Measurements from ENCODE around the gene BMPER. TPM values are rescaled to one million over a fixed set of nuclear protein-coding genes. Genes with fewer than 3 reads are reported as not detected.

The BMPER gene
- total RNA-seq, 1 donor: 45.4 TPM

DNA sequence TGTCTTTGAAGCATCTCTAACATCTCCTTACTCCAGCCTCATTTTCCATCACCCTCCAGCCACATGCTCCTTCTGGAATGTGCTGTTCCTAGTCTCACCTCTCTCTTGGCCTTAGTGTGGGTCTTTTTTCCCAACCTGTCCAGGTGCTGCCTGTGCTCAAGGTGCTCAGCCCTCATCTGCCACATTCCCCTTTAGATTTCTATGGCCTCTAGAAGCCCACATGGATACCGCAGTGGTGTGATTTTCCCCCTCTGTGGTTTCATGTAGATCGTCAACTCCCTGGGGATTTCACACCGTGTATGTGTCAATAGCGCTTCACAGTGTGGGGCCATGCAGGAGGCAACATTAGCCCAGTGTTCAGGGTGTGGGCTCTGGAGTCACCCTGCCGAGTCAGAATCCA lies 32.5 kb downstream of the BMPER start:
- TF ChIP-seq, protein P1, sequence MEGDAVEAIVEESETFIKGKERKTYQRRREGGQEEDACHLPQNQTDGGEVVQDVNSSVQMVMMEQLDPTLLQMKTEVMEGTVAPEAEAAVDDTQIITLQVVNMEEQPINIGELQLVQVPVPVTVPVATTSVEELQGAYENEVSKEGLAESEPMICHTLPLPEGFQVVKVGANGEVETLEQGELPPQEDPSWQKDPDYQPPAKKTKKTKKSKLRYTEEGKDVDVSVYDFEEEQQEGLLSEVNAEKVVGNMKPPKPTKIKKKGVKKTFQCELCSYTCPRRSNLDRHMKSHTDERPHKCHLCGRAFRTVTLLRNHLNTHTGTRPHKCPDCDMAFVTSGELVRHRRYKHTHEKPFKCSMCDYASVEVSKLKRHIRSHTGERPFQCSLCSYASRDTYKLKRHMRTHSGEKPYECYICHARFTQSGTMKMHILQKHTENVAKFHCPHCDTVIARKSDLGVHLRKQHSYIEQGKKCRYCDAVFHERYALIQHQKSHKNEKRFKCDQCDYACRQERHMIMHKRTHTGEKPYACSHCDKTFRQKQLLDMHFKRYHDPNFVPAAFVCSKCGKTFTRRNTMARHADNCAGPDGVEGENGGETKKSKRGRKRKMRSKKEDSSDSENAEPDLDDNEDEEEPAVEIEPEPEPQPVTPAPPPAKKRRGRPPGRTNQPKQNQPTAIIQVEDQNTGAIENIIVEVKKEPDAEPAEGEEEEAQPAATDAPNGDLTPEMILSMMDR (IDR thresholded peaks at IDR 0.05; ENCODE audit: insufficient read depth, low read length): no peak
- H3K4me3 ChIP-seq (ENCODE audit: low read depth, low read length): no peak overlapping the region
- no peak for DNase-seq (ENCODE audit: low read depth)

DNA sequence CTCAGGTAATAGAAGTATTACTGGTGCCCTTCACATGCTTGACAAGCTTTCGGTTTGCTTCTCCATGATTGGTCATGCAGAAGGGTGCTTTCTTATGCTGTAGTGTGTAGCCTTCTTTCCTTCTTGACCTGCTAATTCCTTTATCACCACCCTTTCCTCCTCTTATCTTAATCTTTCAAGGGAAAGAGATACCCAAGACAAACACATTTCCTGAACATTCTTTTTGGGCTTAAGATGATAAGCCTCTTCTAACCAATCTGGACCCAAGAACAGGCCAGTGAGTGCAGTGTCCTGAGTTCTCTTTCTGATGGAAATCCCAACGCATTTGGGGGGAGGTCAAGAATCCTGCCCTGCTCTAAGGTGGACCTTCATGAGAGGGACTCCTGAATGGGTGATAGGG lies 33.8 kb downstream of the BMPER start:
- no peak for DNase-seq (ENCODE audit: low read depth)
- H3K4me3 ChIP-seq (ENCODE audit: low read depth, low read length): no peak overlapping the region
- TF ChIP-seq, protein P1 (IDR thresholded peaks at IDR 0.05; ENCODE audit: insufficient read depth, low read length): no peak

DNA sequence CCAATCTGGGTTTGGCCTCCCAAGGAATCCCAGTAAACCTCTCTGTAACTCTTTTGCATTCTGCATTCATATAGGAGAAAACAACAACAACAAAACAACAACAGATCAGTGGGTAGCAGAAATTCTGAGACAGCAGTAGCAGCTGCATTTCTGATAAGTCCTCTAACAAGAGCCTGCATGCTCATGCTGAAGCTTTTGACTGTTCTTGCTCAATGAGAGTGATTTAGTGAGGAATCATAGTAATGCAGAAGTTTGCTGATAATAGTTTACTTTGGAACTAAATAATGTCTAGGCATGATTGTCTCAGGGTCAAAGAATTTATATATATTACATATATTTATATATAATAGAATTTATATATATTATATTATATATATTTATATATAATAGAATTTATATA lies 35.2 kb downstream of the BMPER start:
- TF ChIP-seq, protein P1 (IDR thresholded peaks at IDR 0.05; ENCODE audit: insufficient read depth, low read length): no peak
- no peak overlapping the region for H3K4me3 ChIP-seq (ENCODE audit: low read depth, low read length)
- DNase-seq (ENCODE audit: low read depth): peak; percentile 36

DNA sequence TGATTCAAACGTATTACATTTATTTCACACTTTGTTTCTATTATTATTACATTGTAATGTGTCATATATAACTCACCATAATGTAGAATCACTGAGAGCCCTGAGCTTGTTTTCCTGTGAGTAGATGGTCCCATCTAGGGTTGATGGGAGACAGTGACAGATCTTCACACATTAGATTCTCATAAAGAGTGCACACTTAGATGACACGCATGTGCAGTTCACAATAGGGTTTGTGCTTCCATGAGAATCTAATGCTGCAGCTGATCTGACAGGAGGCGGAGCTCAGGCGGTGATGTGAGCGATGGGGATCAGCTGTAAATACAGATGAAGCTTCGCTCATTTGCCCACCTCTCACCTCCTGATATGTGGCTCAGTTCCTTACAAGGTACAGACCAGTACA lies 36.1 kb downstream of the BMPER start:
- DNase-seq (ENCODE audit: low read depth): no peak
- TF ChIP-seq, protein P1 (IDR thresholded peaks at IDR 0.05; ENCODE audit: insufficient read depth, low read length): no peak
- H3K4me3 ChIP-seq (ENCODE audit: low read depth, low read length): no peak overlapping the region

DNA sequence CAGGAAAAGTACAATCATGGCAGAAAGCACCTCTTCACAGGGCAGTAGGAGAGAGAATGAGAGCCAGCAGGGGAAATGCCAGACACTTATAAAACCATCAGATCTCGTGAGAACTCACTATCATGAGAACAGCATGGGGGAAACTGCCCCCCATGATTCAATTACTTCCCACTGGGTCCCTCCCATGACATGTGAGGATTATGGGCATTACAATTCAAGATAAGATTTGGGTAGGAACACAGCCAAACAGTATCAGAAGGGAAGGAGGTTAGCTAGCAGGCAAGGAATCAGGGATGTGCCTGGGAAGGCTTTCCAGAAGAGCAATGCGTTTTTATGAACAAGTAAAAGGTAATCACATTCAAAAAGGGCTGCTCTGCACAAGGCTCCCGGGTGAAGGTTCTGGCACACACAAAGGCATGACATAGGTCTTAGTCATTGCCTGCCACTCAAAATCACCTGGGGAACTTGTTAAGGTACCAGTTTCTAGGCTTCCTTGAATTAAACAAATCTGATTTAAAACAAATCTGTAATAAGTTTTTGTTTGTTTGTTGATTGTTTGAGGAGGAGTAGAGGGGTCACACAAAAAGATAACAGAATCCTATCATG lies 40.9 kb downstream of the BMPER start:
- DNase-seq (ENCODE audit: low read depth): no peak
- TF ChIP-seq, protein P1 (IDR thresholded peaks at IDR 0.05; ENCODE audit: insufficient read depth, low read length): no peak

DNA sequence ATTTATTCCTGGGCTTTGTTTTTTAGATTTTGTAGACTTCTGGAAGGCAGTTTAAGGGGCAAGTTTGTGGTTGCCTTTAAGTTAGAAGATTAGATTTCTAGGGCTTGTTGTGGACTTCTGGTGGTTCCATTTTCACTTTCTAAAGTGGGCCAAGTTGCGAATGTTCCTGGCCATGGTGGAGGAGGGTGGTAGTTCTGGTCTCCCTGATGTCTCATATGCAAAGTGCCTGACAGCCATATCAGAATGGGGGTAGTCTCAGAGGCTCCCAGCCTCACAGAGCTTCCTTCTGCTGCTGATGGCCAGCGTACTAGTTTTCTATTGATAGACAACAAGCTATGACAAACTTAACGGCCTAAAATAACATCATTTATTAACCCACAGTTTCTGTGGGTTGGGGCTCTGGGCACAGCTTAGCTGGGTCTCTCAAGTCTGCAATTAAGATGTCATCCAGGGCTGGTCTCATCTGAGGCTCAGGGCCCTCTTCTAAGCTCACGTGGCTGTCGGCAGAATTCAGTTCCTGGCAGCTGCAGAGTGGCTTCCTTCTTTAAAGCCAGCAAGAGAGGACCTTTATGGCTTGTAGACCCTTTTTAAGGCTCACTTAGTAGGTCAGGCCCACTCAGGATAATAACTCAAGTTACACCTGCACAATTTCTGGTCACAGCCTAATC lies 44.8 kb downstream of the BMPER start:
- no peak for DNase-seq (ENCODE audit: low read depth)
- TF ChIP-seq, protein P1 (IDR thresholded peaks at IDR 0.05; ENCODE audit: insufficient read depth, low read length): no peak
- no peak overlapping the region for H3K4me3 ChIP-seq (ENCODE audit: low read depth, low read length)

More for the DNA sequence above, 40.9 kb downstream of the BMPER start:
- no peak overlapping the region for H3K4me3 ChIP-seq (ENCODE audit: low read depth, low read length)

Data from fibroblast of the aortic adventitia (primary cell).